OCI-LY3 (cell line): ENCODE data around the gene DEAF1.
"Not testable (repeated sequence)": the region's sequence is repeated elsewhere in the genome, so short reads cannot be mapped to it uniquely, and the experiment has no call there.

ENCODE experiments used
- H2AFZ ChIP-seq: fragments of 200-600, 300-600 bp; shearing (Covaris generic); 2 replicates; pipeline ENCODE4 v1.6.0; 2014; ENCODE audit warnings: antibody characterized with exemption, low read depth, low read length
- H3K27ac ChIP-seq: fragments of 200-600, 300-600 bp; sonication (generic); 2 replicates; pipeline ENCODE4 v1.5.1; 2014; ENCODE audit warnings: mild to moderate bottlenecking, low read length, moderate library complexity, mixed read lengths
- H3K27me3 ChIP-seq: fragments of 200-600, 300-600 bp; sonication (generic); 2 replicates; pipeline ENCODE4 v1.6.1; 2014; ENCODE audit warnings: low read depth, low read length, mixed read lengths
- H3K36me3 ChIP-seq: fragments of 200-600, 300-600 bp; sonication (generic); replicated peaks from 2 replicates; pipeline ENCODE3; 2014; ENCODE audit warnings: low read depth, low read length, mixed read lengths
- H3K4me1 ChIP-seq: fragments of 300-600, 200-600 bp; sonication (generic); 2 replicates; pipeline ENCODE4 v1.6.1; 2014; ENCODE audit warnings: low read length, mixed read lengths
- H3K4me2 ChIP-seq: fragments of 200-600, 300-600 bp; sonication (generic); 2 replicates; pipeline ENCODE4 v1.6.1; 2014; ENCODE audit warnings: low read length, mixed read lengths
- H3K4me3 ChIP-seq: fragments of 300-600, 200-600 bp; sonication (generic); 2 replicates; pipeline ENCODE4 v1.5.1; 2014; ENCODE audit warnings: antibody characterized with exemption, mild to moderate bottlenecking, low read length, moderate library complexity
- H3K79me2 ChIP-seq: fragments of 300-600, 200-600 bp; shearing (Covaris generic); 2 replicates; pipeline ENCODE4 v1.6.1; 2014; ENCODE audit warnings: mild to moderate bottlenecking, low read length, mixed read lengths
- H3K9ac ChIP-seq: fragments of 300-600, 200-600 bp; shearing (Covaris generic); 2 replicates; pipeline ENCODE4 v1.6.0; 2014; ENCODE audit warnings: mild to moderate bottlenecking, low read length, moderate library complexity
- H3K9me3 ChIP-seq: fragments of 200-600, 300-600 bp; shearing (Covaris generic); 2 replicates; pipeline ENCODE4 v1.6.1; 2014; ENCODE audit warnings: low read length, mixed read lengths; ENCODE audit not compliant: insufficient read depth
- H4K20me1 ChIP-seq: fragments of 200-600, 300-600 bp; sonication (generic); 2 replicates; pipeline ENCODE4 v1.6.1; 2016; ENCODE audit warnings: low read length, mixed read lengths; ENCODE audit not compliant: insufficient read depth
- CTCF ChIP-seq: fragments of 200-600, 300-600 bp; sonication (generic); IDR thresholded peaks from 2 replicates; pipeline ENCODE4 v1.5.1; 2014; ENCODE audit warnings: antibody characterized with exemption, low read length, low read depth
- EZH2phosphoT487 ChIP-seq: fragments of 200-600 bp; shearing (Covaris generic); IDR thresholded peaks from 2 replicates; pipeline ENCODE4 v1.6.1; 2018; ENCODE audit warnings: antibody characterized with exemption, mixed run types, low read depth

DEAF1 gene

GRCh38 chr11:653837-654236, 41.2 kb downstream of the DEAF1 start:
- Histone ChIP-seq H3K9me3 (no peaks in the 10 kb centered on the region), H4K20me1 (no peaks in the 10 kb centered on the region), H3K4me1 (no peaks in the 10 kb centered on the region), H3K27me3 (no peaks in the 10 kb centered on the region), H3K27ac (no peak overlapping the region), H2AFZ (no peak overlapping the region), H3K36me3 (peaks cover 6% of the 10 kb centered on the region), H3K79me2 (no peaks in the 10 kb centered on the region), H3K4me3 (no peak overlapping the region), H3K4me2 (no peak overlapping the region), H3K9ac (no peak overlapping the region)
- TF ChIP-seq EZH2phosphoT487 (no peak), CTCF (no peak)

GRCh38 chr11:653136-653535, 41.9 kb downstream of the DEAF1 start:
- H3K79me2 ChIP-seq, H3K4me2 ChIP-seq, H3K36me3 ChIP-seq, H2AFZ ChIP-seq, H3K27me3 ChIP-seq, H4K20me1 ChIP-seq, H3K4me3 ChIP-seq, H3K27ac ChIP-seq, H3K4me1 ChIP-seq, H3K9ac ChIP-seq, H3K9me3 ChIP-seq: not testable (repeated sequence)

GRCh38 chr11:650482-650881, 44.5 kb downstream of the DEAF1 start:
- Histone ChIP-seq H3K4me3 (no peak overlapping the region), H3K4me1 (no peaks in the 10 kb centered on the region), H3K36me3 (peaks cover 6% of the 10 kb centered on the region), H3K27ac (no peak overlapping the region), H3K9ac (no peak overlapping the region), H3K9me3 (no peaks in the 10 kb centered on the region), H2AFZ (no peak overlapping the region), H3K4me2 (no peak overlapping the region), H4K20me1 (no peaks in the 10 kb centered on the region), H3K79me2 (no peaks in the 10 kb centered on the region), H3K27me3 (no peaks in the 10 kb centered on the region)
- TF ChIP-seq CTCF (no peak), EZH2phosphoT487 (no peak)

GRCh38 chr11:647672-648158, 47.3 kb downstream of the DEAF1 start:
- H2AFZ ChIP-seq, H4K20me1 ChIP-seq, H3K27me3 ChIP-seq: not testable (repeated sequence)

GRCh38 chr11:646214-646613, 48.8 kb downstream of the DEAF1 start:
- Histone ChIP-seq H3K36me3 (peaks cover 10% of the 10 kb centered on the region), H3K9ac (no peak overlapping the region), H2AFZ (no peak overlapping the region), H3K4me2 (no peak overlapping the region), H3K4me1 (no peaks in the 10 kb centered on the region), H4K20me1 (no peaks in the 10 kb centered on the region), H3K27ac (no peak overlapping the region), H3K4me3 (no peak overlapping the region), H3K9me3 (no peaks in the 10 kb centered on the region), H3K27me3 (no peaks in the 10 kb centered on the region), H3K79me2 (no peaks in the 10 kb centered on the region)
- TF ChIP-seq EZH2phosphoT487 (no peak), CTCF (no peak)

More at GRCh38 chr11:647672-648158, 47.3 kb downstream of the DEAF1 start:
- H3K4me2 ChIP-seq, H3K9me3 ChIP-seq, H3K36me3 ChIP-seq, H3K4me1 ChIP-seq, H3K4me3 ChIP-seq, H3K79me2 ChIP-seq, H3K9ac ChIP-seq, H3K27ac ChIP-seq: not testable (repeated sequence)
